GM12874 (cell line): ENCODE results near the gene SIDT1.

Experiments used
- TF ChIP-seq, protein P1 (sequence below): IDR thresholded peaks from 2 replicates; pipeline ENCODE4 v1.5.1; 2011; ENCODE audit warnings: low read depth, mild to moderate bottlenecking, control low read depth, low read length, moderate library complexity; ENCODE audit not compliant: insufficient read depth

SIDT1 gene

DNA sequence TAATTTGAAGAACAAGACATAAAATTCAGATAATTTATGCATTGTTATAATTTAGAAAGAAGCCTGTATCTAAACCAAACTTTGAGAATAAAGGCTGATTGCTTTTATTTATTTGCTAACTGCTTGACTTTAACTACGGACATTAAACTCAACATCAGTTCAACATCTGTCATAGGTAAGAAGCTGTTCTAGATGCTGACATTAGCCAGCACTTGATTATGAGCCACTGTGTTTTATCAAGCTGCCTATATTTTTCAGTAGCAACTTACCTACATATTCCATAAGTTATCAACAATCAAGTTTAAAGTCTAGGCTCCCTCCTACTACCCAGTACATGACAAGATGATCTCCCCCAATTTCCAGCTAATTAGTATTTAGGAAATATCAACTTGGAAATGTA is 122.0 kb downstream of the SIDT1 start:
- TF ChIP-seq, protein P1, sequence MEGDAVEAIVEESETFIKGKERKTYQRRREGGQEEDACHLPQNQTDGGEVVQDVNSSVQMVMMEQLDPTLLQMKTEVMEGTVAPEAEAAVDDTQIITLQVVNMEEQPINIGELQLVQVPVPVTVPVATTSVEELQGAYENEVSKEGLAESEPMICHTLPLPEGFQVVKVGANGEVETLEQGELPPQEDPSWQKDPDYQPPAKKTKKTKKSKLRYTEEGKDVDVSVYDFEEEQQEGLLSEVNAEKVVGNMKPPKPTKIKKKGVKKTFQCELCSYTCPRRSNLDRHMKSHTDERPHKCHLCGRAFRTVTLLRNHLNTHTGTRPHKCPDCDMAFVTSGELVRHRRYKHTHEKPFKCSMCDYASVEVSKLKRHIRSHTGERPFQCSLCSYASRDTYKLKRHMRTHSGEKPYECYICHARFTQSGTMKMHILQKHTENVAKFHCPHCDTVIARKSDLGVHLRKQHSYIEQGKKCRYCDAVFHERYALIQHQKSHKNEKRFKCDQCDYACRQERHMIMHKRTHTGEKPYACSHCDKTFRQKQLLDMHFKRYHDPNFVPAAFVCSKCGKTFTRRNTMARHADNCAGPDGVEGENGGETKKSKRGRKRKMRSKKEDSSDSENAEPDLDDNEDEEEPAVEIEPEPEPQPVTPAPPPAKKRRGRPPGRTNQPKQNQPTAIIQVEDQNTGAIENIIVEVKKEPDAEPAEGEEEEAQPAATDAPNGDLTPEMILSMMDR = no peak

- TF ChIP-seq, protein P1 = no peak
Observed at GRCh38 chr3:113654851-113655250, 122.5 kb downstream of the SIDT1 start.

DNA sequence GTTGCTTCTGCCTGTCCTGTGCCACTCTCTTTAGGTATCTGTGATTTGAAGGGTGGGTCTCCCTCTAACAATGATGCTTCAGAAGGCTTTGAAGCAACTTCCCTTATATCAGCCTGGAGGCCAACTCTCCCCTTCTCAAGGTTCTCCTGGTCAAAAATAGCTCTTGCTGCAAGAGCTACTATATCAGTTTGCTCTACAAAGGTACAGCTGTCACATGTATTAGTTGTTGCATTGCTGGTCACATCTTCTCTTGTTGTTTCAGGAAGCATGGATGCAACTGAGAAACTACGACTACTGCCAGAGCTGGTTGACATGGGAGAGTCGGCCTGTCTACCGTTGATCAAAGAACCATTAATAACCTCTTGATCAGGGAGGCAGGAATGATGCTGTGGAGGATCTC is 125.8 kb downstream of the SIDT1 start:
- TF ChIP-seq, protein P1 = no peak

DNA sequence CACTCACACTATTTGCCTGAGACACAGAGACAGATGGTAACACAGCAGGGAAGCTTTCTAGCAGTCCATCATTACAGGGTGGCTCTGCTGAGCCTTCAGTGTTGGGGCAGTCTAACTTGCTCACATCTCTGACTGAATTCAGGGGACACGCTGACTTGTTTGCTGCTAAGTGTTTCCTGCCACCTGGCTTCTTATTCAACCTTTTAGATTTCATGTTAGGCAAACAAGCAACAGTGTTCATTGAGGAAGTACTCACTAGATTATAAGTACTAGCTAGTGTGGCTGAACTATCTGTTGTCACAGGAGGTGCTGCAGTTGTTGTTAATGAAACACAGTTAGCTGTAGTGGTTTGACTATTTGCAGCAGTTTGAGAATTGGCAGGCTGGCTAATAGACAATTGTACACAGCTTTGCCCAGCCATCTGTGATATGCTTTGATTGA is 126.8 kb downstream of the SIDT1 start:
- TF ChIP-seq, protein P1 = no peak

- TF ChIP-seq, protein P1 = no peak
Observed at GRCh38 chr3:113659996-113660395, 127.6 kb downstream of the SIDT1 start.

DNA sequence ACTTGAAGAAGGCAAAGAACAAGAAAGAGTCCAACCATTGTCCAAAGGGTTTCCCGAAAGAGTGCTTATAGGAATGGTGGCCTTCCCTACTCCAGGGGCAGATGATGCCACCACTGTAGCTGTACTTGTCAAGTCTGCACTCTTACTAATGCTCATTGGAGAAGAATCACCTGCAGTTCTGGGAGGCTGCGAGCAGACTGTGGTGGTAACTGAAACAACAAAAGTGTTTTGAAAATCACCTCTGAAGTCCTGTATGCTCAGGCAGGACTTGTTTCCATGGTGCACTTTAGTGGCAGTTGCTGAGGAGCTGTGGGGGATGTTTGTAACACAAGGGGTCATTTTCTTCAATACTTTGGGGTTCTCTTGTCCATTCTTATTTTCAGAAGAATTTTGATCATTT is 128.1 kb downstream of the SIDT1 start:
- TF ChIP-seq, protein P1 = no peak

GRCh38 chr3:113660896-113661295 is 128.5 kb downstream of the SIDT1 start:
- TF ChIP-seq, protein P1 = no peak

DNA sequence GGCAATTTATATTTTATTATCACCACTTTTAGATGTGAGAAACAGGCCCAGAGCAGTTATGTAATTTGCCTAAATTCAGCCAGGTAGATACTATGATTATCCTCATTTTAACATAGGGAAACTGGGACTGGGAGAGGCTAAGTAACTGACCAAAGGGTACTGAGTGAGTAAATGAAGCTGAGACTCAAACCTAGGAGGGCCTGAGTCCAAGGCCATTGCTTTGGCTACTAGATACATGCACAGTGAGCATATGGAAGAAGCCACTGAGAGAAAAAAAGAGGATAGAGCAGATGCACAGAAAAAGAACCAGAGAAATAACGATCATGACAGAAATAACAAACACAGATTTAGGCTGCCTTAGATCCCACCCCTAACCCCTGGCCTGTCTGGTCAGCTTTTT is 130.5 kb downstream of the SIDT1 start:
- TF ChIP-seq, protein P1 = no peak
